Transverse colon (tissue), 4 donors: ENCODE results near the gene FOLR3.

Experiments
- CTCF ChIP-seq, 5 experiments: fragments of 200-600 bp in 3 of 5; fragments of 450-650 bp in 2 of 5; sonication (generic) in 3 of 5; IDR thresholded peaks; 1 replicate in 2 of 5; 2 replicates in 3 of 5; pipeline ENCODE4 v1.5.1; 2016 to 2017; ENCODE audit warnings: antibody characterized with exemption in 5 of 5, inconsistent platforms in 3 of 5, mild to moderate bottlenecking in 2 of 5, moderate library complexity in 1 of 5
- EP300 ChIP-seq: sonication (generic); formaldehyde crosslinking; IDR thresholded peaks from one replicate; pipeline ENCODE4 v1.6.1; 2017; ENCODE audit warnings: antibody characterized with exemption, low read depth
- POLR2AphosphoS5 ChIP-seq, 3 donors: sonication (generic); formaldehyde crosslinking; IDR thresholded peaks; one replicate each; pipeline ENCODE4 v1.6.1; 2016; ENCODE audit warnings: antibody characterized with exemption in 3 of 3

- TF ChIP-seq EP300 = no peak
- TF ChIP-seq CTCF (IDR thresholded peaks at IDR 0.05) = peak in 1 of 5 experiments; percentile 37
- no peak for TF ChIP-seq POLR2AphosphoS5 (IDR thresholded peaks at IDR 0.05)
Measured at GRCh38 chr11:72103754-72104167, 31.8 kb upstream of the FOLR3 start.
